ENCODE data around the gene ASB16. TPM values are rescaled to one million over a fixed set of nuclear protein-coding genes. Genes with fewer than 3 reads are reported as not detected.

ASB16 gene
- total and polyA plus RNA-seq, 9 of the 15 experiments (the other 6 are each of a cell fraction or from before 2014, with no cell fraction given), result 0.03 to 0.07 TPM; not detected in 7

- TF ChIP-seq GTF3C2 (IDR thresholded peaks at IDR 0.05; ENCODE audit: borderline replicate concordance, extremely low read depth, insufficient read length), result no peak
- TF ChIP-seq MAFK (IDR thresholded peaks at IDR 0.05; ENCODE audit: low read length), result peak; percentile 87
- TF ChIP-seq RAD21 (CRISPR knock-in tag; conservative IDR thresholded peaks at IDR 0.05 in 1 of 2, IDR thresholded peaks at IDR 0.05 in 1 of 2), result no peak
- peak; percentile 21 to 56; a peak in 2 of 4 replicates for TF ChIP-seq KDM1A (IDR thresholded peaks at IDR 0.05)
- TF ChIP-seq CREB3 (tag; conservative IDR thresholded peaks at IDR 0.05; ENCODE audit: low read depth), result 0 out of 2 replicates have a peak, but pooled peaks have one; percentile 52
- no peak for TF ChIP-seq STAG1 (CRISPR knock-in tag; IDR thresholded peaks at IDR 0.05; ENCODE audit: borderline replicate concordance)
- no peak for TF ChIP-seq ZC3H8 (IDR thresholded peaks at IDR 0.05)
- no peak for TF ChIP-seq PBX2 (CRISPR knock-in tag; IDR thresholded peaks at IDR 0.05; ENCODE audit: low read depth)
- no peak for TF ChIP-seq PBX2 (tag; conservative IDR thresholded peaks at IDR 0.05; ENCODE audit: low read depth)
- no peak for TF ChIP-seq ZNF124 (CRISPR knock-in tag; IDR thresholded peaks at IDR 0.05)
- 0 out of 4 replicates have a peak, but pooled peaks of 1 of the 2 experiments have one; percentile 58 for TF ChIP-seq ARNT (IDR thresholded peaks at IDR 0.05)
- peak in 1 of 2 experiments; percentile 70; a peak in 2 of 4 replicates for TF ChIP-seq RCOR1 (IDR thresholded peaks at IDR 0.05; ENCODE audit: borderline replicate concordance in 1 of 2, low read depth in 2 of 2, low read length in 2 of 2)
- TF ChIP-seq CHD4 (IDR thresholded peaks at IDR 0.05; ENCODE audit: insufficient read depth, insufficient replicate concordance, low read depth, low read length, poor library complexity, severe bottlenecking), result no peak
- no peak for TF ChIP-seq HBP1 (CRISPR knock-in tag; IDR thresholded peaks at IDR 0.05)
- no peak for TF ChIP-seq SPI1 (IDR thresholded peaks at IDR 0.05; ENCODE audit: borderline replicate concordance, low read depth, low read length)
- peak; percentile 27 for TF ChIP-seq MYC (IDR thresholded peaks at IDR 0.05; ENCODE audit: low read depth, low read length)
- TF ChIP-seq MYC (CRISPR knock-in tag; IDR thresholded peaks at IDR 0.05; ENCODE audit: borderline replicate concordance, low read depth), result no peak
- TF ChIP-seq TAF7 (tag; IDR thresholded peaks at IDR 0.05), result no peak
Measured at GRCh38 chr17:44159519-44160210, 10.8 kb upstream of the ASB16 start (continued).
